ENCODE data around the gene AUTS2.

Gene AUTS2

GRCh38 chr7:69775231-69775771 is 177.0 kb downstream of the AUTS2 start:
- Histone ChIP-seq H3K4me1 (ENCODE audit: insufficient read depth, poor library complexity, severe bottlenecking) (no peaks in the 10 kb centered on the region), H3K36me3 (ENCODE audit: low read depth) (no peaks in the 10 kb centered on the region), H3K27me3 (ENCODE audit: insufficient read depth, poor library complexity, severe bottlenecking) (no peaks in the 10 kb centered on the region), H3K27ac (ENCODE audit: poor library complexity, severe bottlenecking) (no peak overlapping the region), H3K4me3 (ENCODE audit: severe bottlenecking) (no peak overlapping the region), H3K9me3 (ENCODE audit: severe bottlenecking) (no peaks in the 10 kb centered on the region)
- DNase-seq (ENCODE audit: low spot score) (no peak), ATAC-seq (ENCODE audit: low read depth) (peak; percentile 51; the same call in 1 of the 3 replicates)
- TF ChIP-seq, protein P1, sequence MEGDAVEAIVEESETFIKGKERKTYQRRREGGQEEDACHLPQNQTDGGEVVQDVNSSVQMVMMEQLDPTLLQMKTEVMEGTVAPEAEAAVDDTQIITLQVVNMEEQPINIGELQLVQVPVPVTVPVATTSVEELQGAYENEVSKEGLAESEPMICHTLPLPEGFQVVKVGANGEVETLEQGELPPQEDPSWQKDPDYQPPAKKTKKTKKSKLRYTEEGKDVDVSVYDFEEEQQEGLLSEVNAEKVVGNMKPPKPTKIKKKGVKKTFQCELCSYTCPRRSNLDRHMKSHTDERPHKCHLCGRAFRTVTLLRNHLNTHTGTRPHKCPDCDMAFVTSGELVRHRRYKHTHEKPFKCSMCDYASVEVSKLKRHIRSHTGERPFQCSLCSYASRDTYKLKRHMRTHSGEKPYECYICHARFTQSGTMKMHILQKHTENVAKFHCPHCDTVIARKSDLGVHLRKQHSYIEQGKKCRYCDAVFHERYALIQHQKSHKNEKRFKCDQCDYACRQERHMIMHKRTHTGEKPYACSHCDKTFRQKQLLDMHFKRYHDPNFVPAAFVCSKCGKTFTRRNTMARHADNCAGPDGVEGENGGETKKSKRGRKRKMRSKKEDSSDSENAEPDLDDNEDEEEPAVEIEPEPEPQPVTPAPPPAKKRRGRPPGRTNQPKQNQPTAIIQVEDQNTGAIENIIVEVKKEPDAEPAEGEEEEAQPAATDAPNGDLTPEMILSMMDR (IDR thresholded peaks at IDR 0.05; ENCODE audit: poor library complexity, severe bottlenecking): no peak

- no peak for DNase-seq (ENCODE audit: low spot score)
These were observed 178.3 kb downstream of the AUTS2 start for GRCh38 chr7:69776611-69777010.

DNA sequence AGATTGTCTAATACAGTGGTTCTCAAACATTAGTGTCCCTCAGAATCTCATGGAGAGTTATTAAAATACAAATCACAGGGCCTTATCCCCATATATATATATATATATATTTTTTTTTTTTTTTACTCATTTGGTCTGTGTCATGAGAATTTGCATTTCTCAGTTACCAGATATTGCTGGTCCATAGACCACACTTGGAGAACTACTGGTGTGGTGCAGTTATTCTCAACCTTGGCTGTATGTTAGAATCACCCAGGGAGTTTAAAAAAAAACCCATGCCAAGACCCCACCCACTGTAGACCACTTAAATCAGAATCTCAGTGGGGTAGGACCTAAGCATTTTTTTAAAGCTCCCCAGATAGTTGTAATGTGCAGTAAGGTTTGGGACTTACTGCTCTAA is 179.9 kb downstream of the AUTS2 start:
- no peaks in the 10 kb centered on the region for H3K36me3 ChIP-seq (ENCODE audit: low read depth)
- no peak overlapping the region for H3K27ac ChIP-seq (ENCODE audit: poor library complexity, severe bottlenecking)
- H3K27me3 ChIP-seq (ENCODE audit: insufficient read depth, poor library complexity, severe bottlenecking): no peaks in the 10 kb centered on the region
- H3K4me3 ChIP-seq (ENCODE audit: severe bottlenecking): no peak overlapping the region
- H3K4me1 ChIP-seq (ENCODE audit: insufficient read depth, poor library complexity, severe bottlenecking): no peaks in the 10 kb centered on the region
- no peaks in the 10 kb centered on the region for H3K9me3 ChIP-seq (ENCODE audit: severe bottlenecking)
- DNase-seq (ENCODE audit: low spot score) (no peak), ATAC-seq (ENCODE audit: low read depth) (no peak)
- TF ChIP-seq, protein P1 (IDR thresholded peaks at IDR 0.05; ENCODE audit: poor library complexity, severe bottlenecking): no peak

More at GRCh38 chr7:69776611-69777010, 178.3 kb downstream of the AUTS2 start:
- H3K4me3 ChIP-seq (ENCODE audit: severe bottlenecking): no peak overlapping the region
- H3K4me1 ChIP-seq (ENCODE audit: insufficient read depth, poor library complexity, severe bottlenecking): no peaks in the 10 kb centered on the region
- TF ChIP-seq, protein P1 (IDR thresholded peaks at IDR 0.05; ENCODE audit: poor library complexity, severe bottlenecking): no peak
- H3K9me3 ChIP-seq (ENCODE audit: severe bottlenecking): no peaks in the 10 kb centered on the region
- H3K27ac ChIP-seq (ENCODE audit: poor library complexity, severe bottlenecking): no peak overlapping the region
- no peaks in the 10 kb centered on the region for H3K36me3 ChIP-seq (ENCODE audit: low read depth)
- no peak for ATAC-seq (ENCODE audit: low read depth)
- no peaks in the 10 kb centered on the region for H3K27me3 ChIP-seq (ENCODE audit: insufficient read depth, poor library complexity, severe bottlenecking)

DNA sequence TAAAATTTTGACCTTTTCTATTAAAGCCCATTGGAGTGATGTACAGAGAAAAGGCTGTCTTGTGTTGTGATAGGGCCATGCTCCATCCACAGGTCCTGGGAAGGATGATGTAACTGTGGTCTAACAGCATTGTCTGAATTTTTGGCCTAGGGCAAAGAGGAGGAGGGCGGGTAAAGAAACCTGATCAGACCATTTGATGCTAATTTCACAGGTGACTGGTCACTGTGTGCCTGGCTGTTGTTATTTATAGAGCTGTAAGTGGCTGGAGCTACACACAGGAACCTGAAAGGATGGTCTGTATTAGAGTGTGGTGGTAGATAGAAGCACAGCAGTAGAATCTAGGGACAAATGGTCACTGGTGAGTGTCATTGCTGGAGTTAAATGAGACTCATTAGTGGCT is 182.1 kb downstream of the AUTS2 start:
- Histone ChIP-seq H3K36me3 (ENCODE audit: low read depth) (no peaks in the 10 kb centered on the region), H3K27me3 (ENCODE audit: insufficient read depth, poor library complexity, severe bottlenecking) (no peaks in the 10 kb centered on the region), H3K4me3 (ENCODE audit: severe bottlenecking) (no peak overlapping the region), H3K27ac (ENCODE audit: poor library complexity, severe bottlenecking) (no peak overlapping the region), H3K9me3 (ENCODE audit: severe bottlenecking) (no peaks in the 10 kb centered on the region), H3K4me1 (ENCODE audit: insufficient read depth, poor library complexity, severe bottlenecking) (no peaks in the 10 kb centered on the region)
- TF ChIP-seq, protein P1 (IDR thresholded peaks at IDR 0.05; ENCODE audit: poor library complexity, severe bottlenecking): no peak
- ATAC-seq (ENCODE audit: low read depth) (peak; percentile 41; the same call in 2 of the 3 replicates), DNase-seq (ENCODE audit: low spot score) (no peak)

DNA sequence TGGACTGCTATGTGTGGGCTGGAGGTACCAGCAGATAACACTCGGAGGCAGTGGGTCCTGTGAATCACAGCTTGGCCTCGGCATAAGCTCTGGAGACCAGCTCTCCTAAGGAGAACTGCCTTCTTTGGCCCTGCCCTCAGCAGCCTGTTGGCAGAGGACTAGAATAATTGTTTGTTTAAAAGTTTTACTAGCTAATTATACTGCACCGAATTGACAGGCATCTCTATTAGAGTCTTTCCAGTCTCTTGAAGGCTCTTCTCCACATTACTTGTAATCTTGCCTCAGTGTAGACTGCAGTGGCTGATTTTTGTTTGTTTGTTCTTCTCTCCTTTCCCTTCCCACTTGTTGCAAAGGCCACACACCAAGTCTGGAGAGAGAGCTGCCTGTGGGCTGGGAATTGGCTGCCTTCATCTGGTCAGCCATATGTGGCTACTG is 183.2 kb downstream of the AUTS2 start:
- no peak for ATAC-seq (ENCODE audit: low read depth)
- Histone ChIP-seq H3K4me1 (ENCODE audit: insufficient read depth, poor library complexity, severe bottlenecking) (no peaks in the 10 kb centered on the region), H3K9me3 (ENCODE audit: severe bottlenecking) (no peaks in the 10 kb centered on the region), H3K36me3 (ENCODE audit: low read depth) (no peaks in the 10 kb centered on the region), H3K27ac (ENCODE audit: poor library complexity, severe bottlenecking) (no peak overlapping the region), H3K4me3 (ENCODE audit: severe bottlenecking) (no peak overlapping the region), H3K27me3 (ENCODE audit: insufficient read depth, poor library complexity, severe bottlenecking) (no peaks in the 10 kb centered on the region)
- no peak for DNase-seq (ENCODE audit: low spot score)
- TF ChIP-seq, protein P1 (IDR thresholded peaks at IDR 0.05; ENCODE audit: poor library complexity, severe bottlenecking): no peak
